Prostate gland (tissue), 2 donors: ENCODE results near the gene RYR1. TPM values are rescaled to one million over a fixed set of nuclear protein-coding genes. Genes with fewer than 3 reads are reported as not detected.

Experiments
- DNase-seq: peaks from one replicate; pipeline ENCODE4 v3.0.0-alpha.2; 2019; ENCODE audit warnings: low spot score
- H3K27ac ChIP-seq, 2 donors: fragments of 200-600 bp; sonication (generic); 2 replicates each; pipeline ENCODE4 v1.5.1; 2017 to 2019
- H3K27me3 ChIP-seq: fragments of 200-600 bp; sonication (generic); replicated peaks from 2 replicates; pipeline ENCODE4 v1.5.1; 2019; ENCODE audit not compliant: insufficient read depth
- H3K36me3 ChIP-seq, 2 donors: fragments of 200-600 bp; sonication (generic); 1 replicate in 1 of 2; 2 replicates in 1 of 2; pipeline versions ENCODE4 v1.5.1 to v1.8.1; 2017 to 2019
- H3K4me1 ChIP-seq: fragments of 200-600 bp; sonication (generic); replicated peaks from 2 replicates; pipeline ENCODE4 v1.5.1; 2019
- H3K4me3 ChIP-seq, 2 donors: fragments of 200-600 bp; sonication (generic); 2 replicates each; pipeline ENCODE4 v1.5.1; 2017 to 2019
- H3K9me3 ChIP-seq: fragments of 200-600 bp; sonication (generic); 2 replicates; pipeline ENCODE4 v1.5.1; 2017
- CTCF ChIP-seq, 4 experiments: fragments of 200-600 bp in 2 of 4; fragments of 450-650 bp in 2 of 4; sonication (generic) in 2 of 4; IDR thresholded peaks; 1 replicate in 3 of 4; 2 replicates in 1 of 4; pipeline ENCODE4 v1.5.1; 2016 to 2019; ENCODE audit warnings: antibody characterized with exemption in 4 of 4, mild to moderate bottlenecking in 2 of 4, moderate library complexity in 2 of 4
- POLR2A ChIP-seq: fragments of 450-650 bp; IDR thresholded peaks from one replicate; pipeline ENCODE4 v1.6.1; 2016; ENCODE audit warnings: antibody characterized with exemption, mild to moderate bottlenecking
- POLR2AphosphoS5 ChIP-seq: sonication (generic); formaldehyde crosslinking; IDR thresholded peaks from one replicate; pipeline ENCODE4 v1.6.1; 2017; ENCODE audit warnings: antibody characterized with exemption
- WGBS: methylation state at CpG from one replicate; pipeline ENCODE4 v1.1.5; 2018; 5-methylcytosine and 5-hydroxymethylcytosine counted together
- intact Hi-C: fragments of 100-400 bp; cut with DNase I; formaldehyde crosslinking; loops from one replicate; pipeline ENCODE4 v1.14.2; 2022
- total RNA-seq, 2 donors: library from RNA; depleted of rRNA; stranded (reverse); fragments of >200 nt; gene quantifications; one replicate each; pipeline ENCODE4 v1.1.0, GENCODE V29; 2016

RYR1 gene
- total RNA-seq, 2 donors from 2014 or later: 5.7 to 8.6 TPM

GRCh38 chr19:38412491-38412890 lies 21.0 kb upstream of the RYR1 start:
- Histone ChIP-seq H3K4me1 (no peaks in the 10 kb centered on the region), H3K9me3 (no peaks in the 10 kb centered on the region), H3K36me3 (no peaks in the 10 kb centered on the region), H3K4me3 (no peak overlapping the region), H3K27ac (no peak overlapping the region), H3K27me3 (no peaks in the 10 kb centered on the region)
- TF ChIP-seq POLR2A: no peak
- no peak for TF ChIP-seq POLR2AphosphoS5
- TF ChIP-seq CTCF (IDR thresholded peaks at IDR 0.05): no peak
- intact Hi-C loops: no loop called here
- DNase-seq: no peak
- 92% methylated on average over 8 of the region's 8 CpGs for WGBS

- no peak overlapping the region for H3K27ac ChIP-seq
- no peaks in the 10 kb centered on the region for H3K36me3 ChIP-seq
- intact Hi-C loops: no loop called here
- 76% methylated on average over 11 of the region's 11 CpGs for WGBS
- no peaks in the 10 kb centered on the region for H3K27me3 ChIP-seq
- H3K9me3 ChIP-seq: no peaks in the 10 kb centered on the region
- no peak overlapping the region for H3K4me3 ChIP-seq
- TF ChIP-seq POLR2A (no peak), POLR2AphosphoS5 (no peak), CTCF (IDR thresholded peaks at IDR 0.05) (no peak)
- no peak for DNase-seq
- H3K4me1 ChIP-seq: no peaks in the 10 kb centered on the region
Measured at GRCh38 chr19:38412961-38413360, 20.5 kb upstream of the RYR1 start.

DNA sequence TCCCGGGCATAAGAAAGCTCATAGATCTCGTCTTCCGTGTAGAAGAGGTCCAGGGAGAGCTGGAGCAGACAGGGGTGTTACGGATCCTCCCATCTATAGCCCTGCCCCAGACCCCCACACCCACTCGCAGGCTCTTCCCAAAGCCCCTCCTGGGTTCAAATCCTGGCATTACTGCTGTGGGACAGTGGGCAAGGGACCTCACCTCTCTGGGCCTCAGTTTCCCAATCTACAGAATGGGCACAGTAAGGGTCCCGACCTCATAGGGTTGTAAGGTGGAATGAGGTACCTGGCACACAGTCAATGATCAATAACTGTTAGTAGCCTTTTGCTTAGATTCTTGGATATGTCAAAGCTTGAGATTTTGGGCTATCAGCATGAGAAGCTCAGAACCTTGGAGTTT lies 20.1 kb upstream of the RYR1 start:
- Histone ChIP-seq H3K9me3 (no peaks in the 10 kb centered on the region), H3K4me3 (no peak overlapping the region), H3K4me1 (no peaks in the 10 kb centered on the region), H3K27ac (no peak overlapping the region), H3K27me3 (no peaks in the 10 kb centered on the region), H3K36me3 (no peaks in the 10 kb centered on the region)
- TF ChIP-seq POLR2A (no peak), POLR2AphosphoS5 (no peak), CTCF (IDR thresholded peaks at IDR 0.05) (no peak)
- intact Hi-C loops: no loop called here
- no peak for DNase-seq
- 92% methylated on average over 6 of the region's 6 CpGs for WGBS

GRCh38 chr19:38417146-38417543 lies 16.3 kb upstream of the RYR1 start:
- TF ChIP-seq POLR2AphosphoS5 (no peak), POLR2A (no peak), CTCF (IDR thresholded peaks at IDR 0.05) (no peak)
- Histone ChIP-seq H3K36me3 (no peaks in the 10 kb centered on the region), H3K27me3 (no peaks in the 10 kb centered on the region), H3K27ac (no peak overlapping the region), H3K4me3 (no peak overlapping the region), H3K9me3 (no peaks in the 10 kb centered on the region), H3K4me1 (no peaks in the 10 kb centered on the region)
- intact Hi-C loops: no loop called here
- WGBS: 66% methylated on average over 8 of the region's 8 CpGs
- no peak for DNase-seq

GRCh38 chr19:38417544-38418506 lies 15.7 kb upstream of the RYR1 start:
- Histone ChIP-seq H3K4me3 (peak overlapping the region in 1 of 2 donors; percentile 14), H3K36me3 (no peaks in the 10 kb centered on the region), H3K27me3 (no peaks in the 10 kb centered on the region), H3K4me1 (no peaks in the 10 kb centered on the region), H3K9me3 (no peaks in the 10 kb centered on the region), H3K27ac (no peak overlapping the region)
- intact Hi-C loops: no loop called here
- TF ChIP-seq CTCF (IDR thresholded peaks at IDR 0.05): no peak
- 7% methylated on average over 49 of the region's 49 CpGs for WGBS
- DNase-seq: no peak
